GM21381 (cell line): ENCODE measurements around the gene CRIM1.

Experiments
- ATAC-seq: cut with Tn5 transposase; IDR thresholded peaks from one replicate; pipeline ENCODE4 v1.9.1; 2021; ENCODE audit warnings: mild to moderate bottlenecking, moderate library complexity; ENCODE audit not compliant: unreplicated experiment

CRIM1 gene

DNA sequence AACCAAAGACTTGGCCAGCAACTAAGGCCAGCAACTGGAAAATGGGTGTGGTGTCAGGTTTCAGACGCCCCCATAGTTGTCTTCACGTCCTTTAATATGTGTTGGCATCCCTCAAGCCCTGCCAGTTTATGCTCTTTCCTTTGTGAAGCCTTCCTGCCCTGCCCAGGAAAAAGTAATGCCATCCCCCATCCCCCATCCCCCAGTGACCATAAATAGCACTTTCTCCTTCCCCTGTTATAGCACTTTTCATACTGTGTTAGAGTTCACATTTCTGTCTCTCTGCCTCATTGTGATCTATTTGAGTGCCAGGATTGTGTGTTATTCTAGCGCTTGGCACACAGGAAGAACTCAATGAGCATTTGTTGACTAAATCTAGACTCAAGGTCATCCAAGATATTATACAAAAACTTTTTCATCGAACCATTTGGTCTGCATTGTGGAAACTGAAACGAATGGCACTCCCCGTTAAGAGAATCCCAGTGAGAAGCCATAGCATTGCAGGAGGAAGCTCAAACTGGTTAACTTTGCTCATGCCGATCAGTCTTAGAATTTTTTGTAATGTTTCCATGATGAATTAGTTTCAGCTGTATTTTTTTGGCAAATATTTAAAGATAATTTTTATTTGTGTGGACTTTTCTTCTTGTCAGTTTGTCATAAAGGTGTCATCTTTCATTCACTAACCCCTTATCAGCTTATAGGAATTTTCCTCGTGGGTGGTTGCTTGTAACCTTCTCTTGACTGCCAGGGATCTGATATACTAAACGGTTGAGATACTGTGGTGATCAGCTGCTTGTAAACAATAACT is 15.7 kb downstream of the CRIM1 start:
- no peak for ATAC-seq

DNA sequence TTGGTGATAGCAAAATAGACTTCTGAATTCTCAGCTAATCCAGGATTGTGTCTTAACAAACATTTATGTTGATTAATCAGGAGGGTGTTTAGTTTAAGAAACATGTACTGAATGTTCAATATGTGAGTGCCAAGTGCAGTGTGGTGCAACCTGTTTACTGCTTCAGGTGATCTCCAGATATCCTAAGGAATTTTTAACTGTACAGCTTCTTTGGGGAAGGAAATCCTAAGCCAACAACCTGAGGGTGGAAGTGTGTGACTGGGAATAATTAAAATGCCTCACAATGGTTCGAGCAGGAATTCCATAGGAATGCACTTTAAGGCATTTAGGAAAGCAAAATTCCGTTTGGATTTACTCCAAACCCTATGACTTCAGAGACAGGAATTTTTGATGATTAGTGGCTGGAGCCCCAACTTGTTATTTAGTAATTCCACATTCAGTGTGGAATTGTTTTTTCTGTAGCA is 16.4 kb downstream of the CRIM1 start:
- no peak for ATAC-seq

DNA sequence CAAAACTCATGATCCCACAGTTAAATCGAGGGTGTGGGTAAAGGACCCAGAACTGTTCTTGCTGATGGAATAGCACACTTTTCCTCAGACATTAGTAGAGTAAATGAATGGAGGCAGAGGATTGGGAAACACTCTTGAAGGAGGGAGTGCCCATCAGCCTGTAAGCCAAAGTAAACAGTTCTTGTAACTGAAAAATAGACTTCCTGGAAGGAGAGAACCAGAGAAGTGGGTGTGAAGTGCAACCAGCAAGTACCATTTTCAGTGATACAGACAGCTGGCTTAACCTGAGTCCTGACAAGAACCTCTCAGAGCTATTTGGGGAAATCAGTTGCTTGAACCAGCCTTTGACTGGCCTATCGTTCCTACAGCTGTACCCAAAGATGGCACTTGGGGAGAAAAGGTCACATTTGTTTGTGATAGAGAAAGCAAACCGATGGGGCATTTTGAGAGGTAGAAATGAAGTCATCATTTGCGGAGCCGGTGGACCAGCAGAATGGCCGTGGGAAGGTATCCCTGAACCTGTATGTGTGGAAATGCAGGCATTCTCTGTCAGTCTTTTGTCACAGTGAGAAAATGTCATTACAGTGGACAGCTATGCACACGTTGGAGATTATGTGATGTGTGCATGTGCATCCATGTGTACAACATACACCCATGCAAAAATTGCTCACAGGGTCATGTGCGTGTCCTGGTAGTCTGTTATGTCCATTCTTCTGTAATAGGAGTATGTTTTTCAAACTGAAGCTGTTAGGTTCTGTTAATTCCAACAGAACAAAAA is 17.8 kb downstream of the CRIM1 start:
- no peak for ATAC-seq

DNA sequence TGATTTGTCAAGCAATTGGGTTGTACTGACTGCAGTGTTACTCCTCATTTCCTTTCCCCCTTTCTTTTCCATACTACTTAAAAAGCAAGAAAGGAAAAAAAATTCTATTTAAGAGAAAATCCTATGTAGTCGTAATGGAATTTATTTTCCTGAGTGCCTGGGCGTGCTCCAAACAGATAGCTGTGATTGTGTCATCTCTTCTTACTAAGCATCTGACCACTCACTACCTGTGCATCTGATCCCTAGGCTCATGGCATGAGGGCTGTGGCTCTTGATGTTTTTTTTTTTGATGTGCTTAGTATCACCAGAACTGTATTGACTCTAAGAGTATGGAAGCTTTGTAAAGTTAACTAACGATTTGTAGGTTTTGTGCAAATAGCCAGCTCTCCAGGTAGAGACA is 19.0 kb downstream of the CRIM1 start:
- ATAC-seq: no peak

DNA sequence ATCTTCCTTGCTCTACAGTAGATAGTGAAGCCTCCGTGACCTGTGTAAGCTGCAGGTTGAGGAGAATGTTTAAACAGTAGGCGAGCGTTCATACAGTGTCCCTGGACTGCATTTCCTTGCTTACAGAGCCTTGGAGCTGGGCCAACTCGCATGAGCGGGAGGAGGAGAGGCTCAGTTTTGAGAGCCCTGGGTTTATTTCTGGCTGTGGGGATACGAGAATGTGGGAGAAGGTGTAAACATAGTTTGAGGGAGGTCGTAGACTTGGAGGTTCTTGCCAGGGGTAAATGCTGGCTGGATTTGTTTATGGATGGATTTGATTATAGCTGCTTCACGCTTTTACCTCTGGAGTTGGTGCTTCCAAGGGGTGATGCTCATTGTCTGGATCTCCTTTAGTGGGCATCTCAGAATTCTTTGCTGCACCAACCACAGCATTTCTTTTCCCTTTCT is 20.8 kb downstream of the CRIM1 start:
- no peak for ATAC-seq

DNA sequence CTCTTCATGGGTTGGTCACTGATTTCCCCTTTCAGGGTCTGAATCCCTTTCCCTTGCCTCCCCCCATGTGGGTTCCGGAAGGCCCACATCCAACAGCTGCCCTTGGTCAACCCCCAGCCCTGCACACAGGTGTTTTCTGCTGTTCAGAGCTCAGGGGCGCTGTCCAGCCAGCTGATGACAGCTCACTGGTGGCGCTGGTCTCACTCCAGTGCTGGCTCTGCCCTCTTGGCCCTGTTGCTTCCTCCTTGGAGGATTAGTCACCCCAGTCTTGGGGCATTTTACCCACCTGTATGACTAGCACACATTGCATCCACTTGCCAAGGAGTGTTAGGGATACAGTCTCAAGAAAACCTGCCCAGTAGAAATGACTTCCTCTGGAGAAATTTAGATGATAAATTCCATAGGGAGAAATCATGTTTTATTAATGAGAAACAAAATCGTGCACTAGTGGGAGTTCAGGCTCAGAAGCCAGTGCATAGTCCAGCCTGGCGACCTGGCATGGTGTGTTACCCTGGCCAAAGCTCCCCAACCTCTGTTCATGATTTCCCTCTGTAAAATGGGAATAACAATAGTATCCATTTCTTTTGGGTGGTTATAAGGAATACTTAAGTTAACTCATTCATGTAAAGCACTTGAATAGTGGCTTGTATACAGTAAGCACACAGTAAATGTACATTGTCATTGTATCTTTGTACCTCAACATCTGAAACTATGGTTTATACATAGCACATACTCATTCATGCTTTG is 21.6 kb downstream of the CRIM1 start:
- no peak for ATAC-seq

DNA sequence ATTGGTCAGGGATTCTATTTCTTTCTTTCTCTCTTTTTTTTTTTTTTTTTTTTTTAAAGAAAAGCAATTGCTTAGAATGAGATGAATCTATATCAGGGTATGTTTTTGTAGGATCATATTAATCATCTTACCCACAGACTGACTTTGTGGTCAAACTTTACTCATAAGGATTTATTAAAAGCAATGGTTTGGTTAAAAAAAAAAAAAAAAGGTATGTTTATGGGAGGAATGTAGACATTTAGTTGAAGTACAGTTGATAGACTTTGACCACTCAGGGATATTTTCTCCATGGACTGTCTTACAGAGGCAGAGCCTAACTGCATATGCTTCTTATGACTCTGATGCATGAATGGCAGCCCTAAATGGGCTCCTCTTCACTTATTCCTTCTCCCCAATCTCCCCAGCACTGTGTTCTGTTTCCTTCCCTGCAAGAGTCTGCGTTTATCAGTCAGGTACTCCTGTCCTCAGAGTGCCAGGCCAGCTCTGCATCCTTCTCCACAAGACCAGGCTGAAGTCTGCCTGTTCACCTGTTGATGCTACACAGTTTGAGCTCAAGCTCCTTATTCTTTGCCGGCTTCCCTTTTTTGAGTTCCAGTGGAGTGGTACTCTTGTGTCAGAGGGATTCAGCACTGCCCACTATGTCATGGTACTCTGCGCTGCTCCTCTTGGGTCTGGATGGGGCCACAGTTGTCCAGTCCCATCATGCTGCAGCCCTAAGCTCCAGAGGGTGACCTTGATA is 24.3 kb downstream of the CRIM1 start:
- ATAC-seq: no peak

DNA sequence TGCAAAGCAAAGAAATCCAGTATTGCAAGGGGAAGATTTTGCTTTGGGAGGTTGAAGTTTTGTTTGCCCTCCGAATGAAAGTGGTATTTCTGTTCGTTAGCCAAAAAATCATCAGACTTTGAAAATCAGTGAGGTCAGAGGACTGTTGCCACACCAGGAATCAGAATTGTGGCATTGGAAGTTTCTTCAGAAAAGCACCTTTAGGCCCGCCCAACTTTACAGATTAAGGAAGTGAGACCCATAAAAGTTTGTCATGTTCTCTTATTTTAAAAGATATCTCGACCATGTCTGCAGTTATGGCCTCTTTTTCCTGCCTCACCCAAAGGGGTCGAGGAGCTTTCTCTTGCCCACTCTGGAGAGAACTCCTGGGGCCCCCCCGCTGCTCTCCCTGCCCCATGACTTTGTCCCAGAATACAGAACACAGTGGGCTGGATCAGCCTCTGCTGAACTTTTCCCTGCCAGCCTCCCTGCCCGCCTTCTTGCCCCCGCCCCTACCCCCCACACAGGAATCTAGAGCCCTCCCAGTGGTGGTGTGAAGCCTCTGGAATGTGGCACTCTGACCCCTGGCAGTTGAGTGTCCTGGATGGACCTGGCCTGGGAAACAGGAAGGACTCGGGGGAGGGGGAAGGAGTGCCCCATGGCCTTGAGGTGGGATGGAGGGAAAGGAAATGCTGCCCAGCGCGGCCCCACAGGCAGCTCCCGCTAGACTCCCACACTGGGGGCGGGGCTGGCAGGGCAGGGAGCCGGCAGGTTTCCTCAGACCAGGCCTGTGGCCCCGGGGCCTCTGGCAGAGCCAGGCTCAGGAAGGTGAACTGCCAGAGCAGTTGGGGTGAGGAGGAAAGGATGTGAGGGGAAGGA is 25.3 kb downstream of the CRIM1 start:
- no peak for ATAC-seq

DNA sequence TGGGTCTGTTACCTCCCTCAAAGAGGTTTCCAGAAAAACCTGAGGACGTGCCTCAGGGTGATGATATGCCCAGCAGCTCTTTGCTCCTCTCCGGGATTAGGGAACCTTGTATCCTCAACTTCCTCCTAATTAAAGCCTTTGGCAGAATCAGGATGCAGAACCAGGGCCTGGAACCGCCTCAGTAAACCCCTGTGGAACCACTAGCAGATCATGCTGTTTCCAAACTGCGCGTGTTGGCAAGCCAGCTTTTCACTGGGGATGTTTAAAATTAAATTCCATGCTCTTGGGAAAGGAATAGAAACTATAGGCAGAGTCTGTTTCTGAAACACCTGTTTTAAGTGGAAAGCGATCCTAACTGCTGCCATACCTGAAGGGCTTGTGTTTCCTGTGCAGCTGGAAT is 26.4 kb downstream of the CRIM1 start:
- no peak for ATAC-seq

DNA sequence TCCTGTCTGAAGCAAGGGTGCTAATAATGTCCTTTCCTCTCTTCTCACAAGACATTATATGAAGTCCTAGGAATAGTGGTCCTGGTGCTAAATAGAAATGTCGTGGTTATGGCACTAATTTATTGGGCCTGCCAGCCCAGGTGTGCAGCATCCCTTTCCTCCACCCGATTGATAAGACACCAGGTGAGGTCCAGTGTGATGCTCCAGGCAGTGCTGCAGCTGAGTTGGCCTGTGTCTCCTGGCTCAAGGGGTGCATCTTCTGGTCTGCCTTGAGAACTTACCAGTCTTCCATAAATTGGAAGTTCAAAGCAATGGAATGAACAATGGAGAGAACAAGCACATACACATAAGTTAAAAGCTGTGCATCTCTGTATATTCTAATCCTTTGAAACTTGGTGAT is 26.9 kb downstream of the CRIM1 start:
- ATAC-seq: no peak

DNA sequence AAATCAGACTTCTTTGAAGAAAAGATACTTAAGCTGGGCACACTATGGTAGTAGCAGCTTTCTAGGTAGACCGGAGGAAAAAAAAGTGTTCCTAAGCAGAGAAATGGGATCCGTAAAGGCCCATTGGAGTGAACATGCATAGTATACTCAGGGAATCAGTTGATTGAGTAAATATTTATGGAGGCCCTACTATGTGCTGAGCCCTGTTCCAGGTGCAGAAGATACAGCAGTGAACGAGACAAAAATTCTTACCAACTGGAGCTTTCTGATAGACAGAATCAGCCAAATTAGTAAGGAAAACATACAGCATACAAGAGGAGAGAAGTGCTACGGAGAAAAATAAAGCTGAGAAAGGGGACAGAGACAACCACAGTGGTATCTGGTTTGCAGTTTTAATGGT is 28.1 kb downstream of the CRIM1 start:
- no peak for ATAC-seq

DNA sequence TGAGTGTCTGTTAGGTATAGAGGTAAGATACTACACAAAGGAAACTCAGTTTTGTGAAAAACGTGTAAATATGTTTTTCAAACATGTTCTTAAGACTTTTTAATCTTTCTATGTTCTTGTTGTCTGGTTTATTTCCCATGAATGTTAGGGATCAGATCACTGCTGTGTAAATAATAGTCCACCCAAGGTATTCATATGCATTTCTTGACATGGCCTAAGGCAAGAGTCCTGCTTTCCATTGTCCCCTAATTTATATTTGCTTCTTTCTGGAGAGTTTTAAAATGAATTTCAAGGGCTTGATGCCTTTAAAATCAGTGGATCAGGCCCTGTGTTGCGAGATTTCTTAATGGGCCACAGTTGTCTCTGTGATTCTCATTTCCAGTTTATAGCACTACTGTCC is 28.9 kb downstream of the CRIM1 start:
- no peak for ATAC-seq

DNA sequence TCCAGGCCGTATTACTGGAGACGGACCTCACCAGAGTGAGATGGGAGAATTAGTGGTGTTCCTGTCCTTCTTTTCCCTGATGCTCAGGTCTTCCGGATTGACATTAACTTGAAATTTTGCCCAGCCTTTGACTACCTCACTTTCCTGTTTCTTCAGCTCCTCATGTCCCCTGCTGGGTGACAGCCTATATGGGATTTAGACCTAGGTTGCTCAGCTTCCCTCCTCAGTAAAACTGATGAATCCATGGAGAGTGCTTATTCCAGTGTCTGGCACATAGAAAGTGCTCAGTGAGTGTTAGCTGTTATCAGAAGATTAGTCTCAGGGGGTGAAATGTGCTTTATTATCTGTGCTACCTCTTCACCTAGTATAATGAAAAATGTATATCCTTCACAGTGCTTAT is 30.0 kb downstream of the CRIM1 start:
- ATAC-seq: no peak

DNA sequence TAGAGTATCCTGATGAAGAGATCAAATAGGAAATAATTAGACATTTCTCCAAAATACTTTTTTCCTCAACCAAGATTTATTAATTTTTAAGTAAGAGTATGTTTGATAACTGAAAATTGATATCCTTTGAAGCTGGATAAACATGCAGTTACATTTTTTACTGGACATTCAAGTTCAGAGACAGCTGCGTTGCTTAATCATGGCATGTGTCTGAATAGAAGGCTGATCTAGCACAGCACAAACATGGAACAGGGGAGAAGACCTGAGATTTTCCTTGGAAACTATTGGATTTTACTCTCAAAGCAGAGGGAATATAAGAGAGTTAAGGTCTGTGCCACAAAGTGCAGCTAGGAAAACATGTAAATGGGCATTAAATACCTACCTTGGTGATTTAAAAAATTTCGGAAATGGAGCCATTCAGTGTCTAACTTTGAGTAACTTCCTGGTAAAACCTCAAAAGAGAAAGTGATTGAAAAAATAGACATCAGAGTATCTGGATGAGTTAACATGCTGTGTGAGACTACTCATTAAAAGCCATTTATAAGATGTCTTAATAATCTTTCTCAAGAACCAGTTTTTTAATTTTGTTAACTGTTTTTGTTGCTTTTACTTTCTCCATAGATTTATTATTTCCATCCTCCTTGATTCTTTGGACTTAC is 31.8 kb downstream of the CRIM1 start:
- ATAC-seq: peak; percentile 54

DNA sequence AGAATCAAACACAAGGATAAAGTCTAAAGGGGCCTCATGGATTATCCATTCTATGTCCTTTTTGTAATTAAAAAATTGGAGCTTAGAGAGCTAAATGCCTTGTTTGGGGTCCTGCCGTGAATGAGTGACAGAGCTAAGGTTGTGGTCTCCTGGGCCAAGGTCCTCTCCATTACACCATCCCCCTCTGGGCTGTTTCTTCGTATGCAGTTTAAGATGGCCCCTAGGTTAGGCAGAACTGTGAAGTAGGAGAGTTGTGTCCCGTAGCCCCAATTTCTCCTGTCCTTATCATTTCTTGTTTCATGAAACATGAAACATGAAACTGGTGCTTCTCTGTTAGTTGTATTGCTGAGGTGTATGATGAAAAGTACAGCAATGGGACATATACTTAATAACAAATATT is 32.9 kb downstream of the CRIM1 start:
- no peak for ATAC-seq

DNA sequence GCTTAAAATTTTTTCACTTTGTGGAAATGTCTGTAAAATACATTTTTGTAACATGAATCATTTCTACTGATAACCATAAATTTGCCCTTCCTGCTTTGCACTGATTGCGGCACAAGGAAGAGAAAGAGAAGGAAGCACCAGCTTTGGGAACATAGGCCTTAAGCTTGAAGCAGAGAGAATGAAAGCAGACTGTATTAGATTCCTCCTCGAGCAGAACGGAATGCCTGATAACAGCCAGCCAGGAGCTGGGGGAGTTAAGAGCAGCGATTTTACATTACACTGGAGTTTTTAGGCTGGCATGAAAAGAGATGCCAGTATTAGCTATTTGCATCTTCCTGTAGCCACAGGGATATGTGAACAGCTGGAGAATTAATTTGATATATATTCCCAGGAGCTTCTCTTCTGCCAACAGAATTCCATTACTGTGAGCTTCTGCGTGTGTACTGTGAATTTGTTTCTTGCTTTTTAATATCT is 33.5 kb downstream of the CRIM1 start:
- ATAC-seq: no peak

DNA sequence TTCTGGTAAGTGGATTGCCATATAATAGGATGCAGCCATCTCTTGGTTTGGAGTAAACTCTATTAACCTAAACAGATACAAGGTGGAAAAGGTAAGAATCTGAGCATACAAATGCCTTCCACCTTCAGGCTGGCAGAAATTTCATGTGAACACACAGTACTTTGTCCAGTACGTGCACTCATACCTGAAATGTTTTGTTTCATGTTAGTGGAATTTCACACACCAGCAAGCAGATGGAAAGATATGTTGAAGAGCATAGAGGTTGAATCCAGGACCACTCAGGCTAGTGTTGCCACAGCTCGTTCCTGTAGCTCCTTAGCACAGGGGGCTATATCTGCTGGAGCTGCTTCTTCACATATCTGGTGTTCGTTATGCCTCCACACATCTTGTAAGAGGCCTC is 34.0 kb downstream of the CRIM1 start:
- ATAC-seq: no peak

DNA sequence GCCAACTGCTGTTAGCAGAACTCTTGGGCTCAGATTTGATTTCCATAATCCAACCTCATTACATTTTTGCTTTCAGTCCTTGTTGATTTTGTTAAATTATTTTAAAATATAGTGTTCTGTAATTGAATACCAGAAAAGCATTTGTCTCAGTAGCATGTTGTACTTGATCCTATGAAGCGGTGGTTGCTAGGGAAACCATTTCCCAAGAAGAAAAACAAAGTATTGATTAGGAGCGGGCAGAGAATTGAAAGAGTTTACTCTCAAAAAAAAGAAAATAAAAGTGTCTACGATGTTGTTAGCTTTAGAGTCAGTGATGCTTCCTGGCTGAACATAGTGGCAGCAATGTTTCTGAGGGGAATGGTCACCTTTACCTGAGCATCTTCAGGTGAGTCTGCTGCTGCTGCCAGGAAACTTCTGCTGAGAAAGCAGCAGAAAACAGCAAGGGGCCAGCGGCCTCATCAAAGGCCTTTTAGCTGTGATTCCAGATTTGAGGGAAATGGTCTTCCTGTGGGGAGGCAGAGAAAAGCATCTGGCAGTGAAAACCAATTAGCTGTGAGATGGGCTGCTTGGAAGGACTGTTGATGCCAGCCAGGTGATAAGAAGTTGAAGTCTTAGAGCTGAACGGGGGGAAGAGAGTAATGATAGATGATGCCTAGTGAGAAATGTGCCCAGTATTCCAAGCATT is 37.1 kb downstream of the CRIM1 start:
- no peak for ATAC-seq
